Esophagus squamous epithelium (tissue), 5 donors: ENCODE data around the gene LONP2. TPM values are rescaled to one million over a fixed set of nuclear protein-coding genes. Genes with fewer than 3 reads are reported as not detected.
A peak's percentile ranks its signal among the peaks of the same experiment; 100 is the strongest.

Source experiments
- DNase-seq: peaks from one replicate; lab custom pipeline; 2025; lab: John Stamatoyannopoulos, UW
- H3K27ac ChIP-seq, 4 donors: fragments of 200-600 bp; sonication (generic); one replicate each; pipeline ENCODE4 v1.5.1; 2016 to 2019; ENCODE audit warnings: mild to moderate bottlenecking in 1 of 4
- H3K27me3 ChIP-seq, 4 donors: fragments of 200-600 bp; sonication (generic); 1 replicate in 3 of 4; 2 replicates in 1 of 4; pipeline versions ENCODE4 v1.5.1 to v1.6.0; 2017 to 2021; ENCODE audit warnings: antibody characterized with exemption in 1 of 4
- H3K36me3 ChIP-seq, 3 donors: fragments of 200-600 bp; sonication (generic); one replicate each; pipeline ENCODE4 v1.5.1; 2016 to 2019
- H3K4me1 ChIP-seq, 3 donors: fragments of 200-600 bp; sonication (generic); one replicate each; pipeline ENCODE4 v1.5.1; 2017 to 2019
- H3K4me3 ChIP-seq, 4 donors: fragments of 200-600 bp; sonication (generic); 1 replicate in 3 of 4; 2 replicates in 1 of 4; pipeline ENCODE4 v1.5.1; 2016 to 2019; ENCODE audit warnings: mild to moderate bottlenecking in 2 of 4, moderate library complexity in 1 of 4
- H3K9me3 ChIP-seq, 3 donors: fragments of 200-600 bp; sonication (generic); one replicate each; pipeline ENCODE4 v1.5.1; 2016 to 2019
- CTCF ChIP-seq, 6 experiments: fragments of 450-650 bp in 4 of 6; fragments of 200-600 bp in 2 of 6; sonication (generic) in 2 of 6; IDR thresholded peaks; one replicate each; pipeline ENCODE4 v1.5.1; 2016 to 2019; ENCODE audit warnings: antibody characterized with exemption in 6 of 6, mild to moderate bottlenecking in 4 of 6, moderate library complexity in 4 of 6
- POLR2A ChIP-seq, 4 donors: fragments of 450-650 bp; IDR thresholded peaks; one replicate each; pipeline ENCODE4 v1.6.1; 2017; ENCODE audit warnings: antibody characterized with exemption in 4 of 4, mild to moderate bottlenecking in 4 of 4, moderate library complexity in 3 of 4
- WGBS, 2 donors: methylation state at CpG; one replicate each; pipeline ENCODE4 v1.1.5; 2018; 5-methylcytosine and 5-hydroxymethylcytosine counted together
- intact Hi-C: fragments of 100-400 bp; cut with DNase I; formaldehyde crosslinking; loops from one replicate; pipeline ENCODE4 v1.15.0; 2022
- total RNA-seq, 4 donors: library from RNA; depleted of rRNA; stranded (reverse); fragments of >200 nt; gene quantifications; one replicate each; pipeline ENCODE4 v1.1.0, GENCODE V29; 2016
- donor health status: DM: yes; HTN: yes; CAD: no.

The LONP2 gene
- total RNA-seq, 4 donors from 2014 or later: 30.9 to 57.2 (median 40.3) TPM

GRCh38 chr16:48287239-48287638 is 43.1 kb downstream of the LONP2 start:
- intact Hi-C loops: no loop called here
- Histone ChIP-seq H3K36me3 (peaks cover 6 to 70% (median 7%) of the 10 kb centered on the region in 3 donors), H3K27me3 (no peaks in the 10 kb centered on the region), H3K27ac (no peak overlapping the region), H3K4me1 (peaks cover 0 to 29% (median 0%) of the 10 kb centered on the region in 3 donors), H3K9me3 (peaks cover 3 to 13% (median 12%) of the 10 kb centered on the region in 3 donors), H3K4me3 (no peak overlapping the region)
- no peak for DNase-seq
- TF ChIP-seq CTCF (IDR thresholded peaks at IDR 0.05): no peak
- TF ChIP-seq POLR2A (IDR thresholded peaks at IDR 0.05): no peak

- intact Hi-C loops: no loop called here
- Histone ChIP-seq H3K4me3 (no peak overlapping the region), H3K4me1 (peaks cover 0 to 49% (median 10%) of the 10 kb centered on the region in 3 donors), H3K36me3 (peaks cover 6 to 59% (median 6%) of the 10 kb centered on the region in 3 donors), H3K27me3 (no peaks in the 10 kb centered on the region), H3K27ac (peak overlapping the region in 2 of 4 donors; percentile 26 to 51), H3K9me3 (peaks cover 3 to 13% (median 11%) of the 10 kb centered on the region in 3 donors)
- DNase-seq: no peak
- 46 to 62% methylated on average over 3 of the region's 3 CpGs for WGBS, 2 donors
- TF ChIP-seq CTCF (IDR thresholded peaks at IDR 0.05) (no peak), POLR2A (IDR thresholded peaks at IDR 0.05) (no peak)
Observed at GRCh38 chr16:48291303-48291702, 47.2 kb downstream of the LONP2 start.

GRCh38 chr16:48291754-48292153 is 47.7 kb downstream of the LONP2 start:
- H3K36me3 ChIP-seq: peaks cover 1 to 59% (median 3%) of the 10 kb centered on the region in 3 donors
- no peak overlapping the region for H3K4me3 ChIP-seq
- intact Hi-C loops: no loop called here
- DNase-seq: no peak
- peaks cover 0 to 51% (median 10%) of the 10 kb centered on the region in 3 donors for H3K4me1 ChIP-seq
- H3K27me3 ChIP-seq: no peaks in the 10 kb centered on the region
- 45 to 47% methylated on average over 4 of the region's 4 CpGs for WGBS, 2 donors
- TF ChIP-seq POLR2A (IDR thresholded peaks at IDR 0.05): no peak
- TF ChIP-seq CTCF (IDR thresholded peaks at IDR 0.05): no peak
- H3K27ac ChIP-seq: peak overlapping the region in 2 of 4 donors; percentile 26 to 51
- peaks cover 3 to 8% (median 7%) of the 10 kb centered on the region in 3 donors for H3K9me3 ChIP-seq

GRCh38 chr16:48292452-48292851 is 48.4 kb downstream of the LONP2 start:
- Histone ChIP-seq H3K9me3 (peaks cover 0 to 1% (median under 1%) of the 10 kb centered on the region in 3 donors), H3K4me1 (peaks cover 0 to 51% (median 10%) of the 10 kb centered on the region in 3 donors), H3K27me3 (no peaks in the 10 kb centered on the region), H3K4me3 (no peak overlapping the region), H3K27ac (no peak overlapping the region), H3K36me3 (peaks cover 0 to 59% (median 3%) of the 10 kb centered on the region in 3 donors)
- DNase-seq: no peak
- no peak for TF ChIP-seq CTCF (IDR thresholded peaks at IDR 0.05)
- no peak for TF ChIP-seq POLR2A (IDR thresholded peaks at IDR 0.05)
- WGBS, 2 donors: 72 to 87% methylated on average over 2 of the region's 2 CpGs
- intact Hi-C loops: no loop called here

GRCh38 chr16:48294724-48295123 is 50.6 kb downstream of the LONP2 start:
- Histone ChIP-seq H3K27me3 (no peaks in the 10 kb centered on the region), H3K36me3 (peaks cover 0 to 56% (median 5%) of the 10 kb centered on the region in 3 donors), H3K4me1 (peaks cover 0 to 51% (median 10%) of the 10 kb centered on the region in 3 donors), H3K27ac (peak overlapping the region in 3 of 4 donors; percentile 57 to 79 (median 76)), H3K9me3 (no peaks in the 10 kb centered on the region), H3K4me3 (no peak overlapping the region)
- TF ChIP-seq CTCF (IDR thresholded peaks at IDR 0.05) (no peak), POLR2A (IDR thresholded peaks at IDR 0.05) (no peak)
- intact Hi-C loops: no loop called here
- no peak for DNase-seq
- WGBS, 2 donors: 44 to 61% methylated on average over 1 of the region's 1 CpG
